HFFc6 (cell line): Measurements from ENCODE around the gene WASF2. TPM values are rescaled to one million over a fixed set of nuclear protein-coding genes. Genes with fewer than 3 reads are reported as not detected.

Source experiments
- DNase-seq: peaks from one replicate; pipeline ENCODE4 v3.0.0-alpha.2; 2018
- H3K27ac Mint-ChIP-seq: 2 replicates; pipeline ENCODE4 v1.8.0; 2020; ENCODE audit warnings: mild to moderate bottlenecking, mixed read lengths
- H3K27me3 Mint-ChIP-seq: 2 replicates; pipeline ENCODE4 v1.8.0; 2021; ENCODE audit warnings: mild to moderate bottlenecking, moderate library complexity, mixed read lengths; ENCODE audit not compliant: insufficient read depth
- H3K36me3 Mint-ChIP-seq: 2 replicates; pipeline ENCODE4 v1.8.0; 2021; ENCODE audit warnings: low read depth, mixed read lengths
- H3K4me1 Mint-ChIP-seq: 2 replicates; pipeline ENCODE4 v1.8.0; 2020; ENCODE audit warnings: low read depth, mixed read lengths
- H3K4me3 Mint-ChIP-seq: 2 replicates; pipeline ENCODE4 v1.8.0; 2020; ENCODE audit warnings: mild to moderate bottlenecking, moderate library complexity, mixed read lengths
- H3K9me3 Mint-ChIP-seq: 2 replicates; pipeline ENCODE4 v1.8.0; 2020; ENCODE audit warnings: mild to moderate bottlenecking, mixed read lengths
- CTCF ChIP-seq: fragments of 200-600 bp; sonication (generic); IDR thresholded peaks from 2 replicates; pipeline ENCODE4 v1.5.0; 2021; ENCODE audit warnings: antibody characterized with exemption, mild to moderate bottlenecking
- total RNA-seq, 6 experiments: library from RNA; stranded (reverse); fragmentation: NEBNext Ultra II Directional; extraction: Animal tissue kit (Norgen Biotek cat#: 25700); gene quantifications; 2 replicates in 1 of 6; 3 replicates in 5 of 6; pipeline ENCODE4 v1.2.3, GENCODE V29; 2021

The WASF2 gene
- total RNA-seq, 6 experiments from 2014 or later = 84.4 to 99.7 (median 93.1) TPM

DNA sequence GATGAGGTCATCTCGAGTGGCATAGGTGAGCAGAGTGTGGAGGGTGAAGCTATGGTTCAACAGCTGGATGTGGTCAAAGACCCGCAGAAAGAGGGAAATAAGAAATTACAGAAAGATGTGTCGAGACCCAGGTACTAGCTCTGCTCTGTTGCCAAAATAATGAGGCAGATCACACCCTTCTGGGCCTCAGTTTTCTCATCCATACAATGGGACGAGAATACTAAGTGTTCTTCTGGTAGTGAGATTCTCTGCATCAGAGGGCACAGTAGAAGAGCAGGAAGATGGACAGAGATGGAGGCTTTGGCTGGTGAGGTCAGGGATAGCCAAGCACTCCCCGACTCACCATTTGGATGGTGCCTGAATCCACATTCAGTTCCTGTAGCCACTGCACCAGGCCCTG lies 134.3 kb downstream of the WASF2 start:
- Mint-ChIP-seq H3K4me1 (no peaks in the 10 kb centered on the region), H3K27ac (no peak overlapping the region), H3K4me3 (no peak overlapping the region), H3K9me3 (no peaks in the 10 kb centered on the region), H3K27me3 (no peaks in the 10 kb centered on the region; the same call in 1 of the 2 replicates), H3K36me3 (peaks cover 28% of the 10 kb centered on the region)
- no peak for TF ChIP-seq CTCF
- no peak for DNase-seq

Other genes with a start within 250 kb of the WASF2 start
- gene TMEM222, start 168.0 kb downstream of the WASF2 start, total RNA-seq = 10 to 100 TPM; 41.3 to 54.6 (median 46.1) TPM
- under 1 TPM in 2 of 6 experiments, not detected in 4; 0.08 to 0.45 TPM for gene SYTL1, start 148.1 kb downstream of the WASF2 start, total RNA-seq
- 10 to 100 TPM; 22.6 to 30.8 (median 27.7) TPM for gene MAP3K6, start 123.2 kb downstream of the WASF2 start, total RNA-seq
- gene FCN3, start 115.3 kb downstream of the WASF2 start, total RNA-seq = not detected
- gene CD164L2, start 106.8 kb downstream of the WASF2 start, total RNA-seq = not detected
- 1 to 10 TPM; 2.3 to 3.3 (median 2.9) TPM for gene GPR3, start 97.5 kb downstream of the WASF2 start, total RNA-seq
- gene AHDC1, start 114.0 kb upstream of the WASF2 start, total RNA-seq = 10 to 100 TPM; 30.7 to 53.2 (median 34.7) TPM
- not detected for gene FGR, start 145.0 kb upstream of the WASF2 start, total RNA-seq
- 10 to 100 TPM; 16.7 to 23.8 (median 20.5) TPM for gene IFI6, start 182.0 kb upstream of the WASF2 start, total RNA-seq
- 1 to 10 TPM; 6.7 to 9.2 (median 7.8) TPM for gene FAM76A, start 235.8 kb upstream of the WASF2 start, total RNA-seq